Activated CD4-positive, CD25-positive, alpha-beta regulatory T cell treated with anti-CD3 and anti-CD28 coated beads, Interleukin-2, amount 50 U/mL, for 72 hours (primary cell): ENCODE results near the gene GABBR1.
A peak's percentile ranks its signal among the peaks of the same experiment; 100 is the strongest.

Source experiments
- DNase-seq: peaks from one replicate; pipeline ENCODE4 v3.0.0; 2021

Gene GABBR1

DNA sequence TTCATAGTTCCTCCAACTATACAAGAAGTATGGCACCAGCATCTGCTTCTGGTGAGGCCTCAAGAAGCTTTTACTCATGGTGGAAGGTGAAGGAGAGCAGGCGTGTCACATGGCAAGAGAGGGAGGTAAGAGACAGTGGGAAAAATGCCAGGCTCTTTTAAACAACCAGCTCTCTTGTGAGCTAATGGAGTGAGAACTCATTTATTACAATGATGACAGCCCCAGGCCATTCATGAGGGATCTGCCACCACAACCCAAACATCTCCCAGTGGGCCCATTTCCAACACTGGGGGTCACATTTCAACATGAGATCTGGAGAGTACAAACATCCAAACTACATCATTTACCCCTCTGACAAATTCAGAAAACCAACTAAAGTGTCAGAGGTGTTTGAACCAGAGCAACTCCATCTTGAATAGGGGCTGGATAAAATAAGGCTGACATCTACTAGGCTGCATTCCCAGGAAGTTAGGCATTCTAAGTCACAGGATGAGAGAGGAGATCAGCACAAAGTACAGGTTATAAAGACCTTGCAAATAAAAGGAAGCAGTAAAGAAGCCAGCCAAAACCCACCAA lies 71.3 kb downstream of the GABBR1 start:
- no peak for DNase-seq

- no peak for DNase-seq
These were observed 71.9 kb downstream of the GABBR1 start for GRCh38 chr6:29561091-29561490.

DNA sequence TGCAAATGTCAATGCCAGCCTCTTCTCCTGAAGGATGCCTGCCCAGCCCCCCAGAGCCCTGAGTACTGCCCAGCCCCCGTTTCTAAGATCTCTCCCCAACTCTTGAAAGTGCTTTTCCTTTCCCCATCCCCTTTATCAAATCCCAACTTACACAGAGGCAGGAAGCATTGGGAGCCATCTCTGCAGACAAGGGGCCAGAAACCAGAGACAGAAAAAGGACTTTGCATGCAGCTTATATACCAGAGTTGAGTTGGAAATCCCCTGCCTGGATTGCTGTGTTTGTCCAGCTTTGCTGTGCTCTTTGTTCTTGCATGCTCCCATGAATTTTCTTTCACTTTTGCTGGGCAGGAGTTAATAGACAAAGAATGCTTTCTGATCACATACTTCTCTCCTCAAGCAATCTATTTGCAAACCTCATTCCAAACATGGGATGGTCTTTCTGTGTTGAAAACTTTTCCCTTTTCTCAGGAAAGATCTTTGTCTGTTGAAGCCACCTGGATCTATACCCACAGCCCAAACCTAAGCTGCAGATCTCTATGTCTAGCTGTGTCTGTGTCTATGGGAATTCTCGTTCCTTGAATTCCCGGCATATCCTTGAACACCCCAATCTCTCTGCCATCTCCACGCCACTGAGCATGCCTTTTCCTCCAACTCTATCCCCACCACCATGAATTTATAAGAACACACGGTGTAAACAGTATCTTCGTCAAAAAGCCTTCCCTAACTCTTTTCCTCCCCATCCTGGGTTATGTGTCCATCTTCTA lies 73.3 kb downstream of the GABBR1 start, which contains the start of gene UBD:
Gene UBD, minus strand, starts transcription at position 209 of the 764 bp plus-strand sequence. Its CDS starts 31 bp downstream, at position 178.
- no peak for DNase-seq

GRCh38 chr6:29558439-29559079 lies 74.4 kb downstream of the GABBR1 start:
- DNase-seq, result no peak

GRCh38 chr6:29557320-29557719 lies 75.7 kb downstream of the GABBR1 start:
- DNase-seq, result no peak

DNA sequence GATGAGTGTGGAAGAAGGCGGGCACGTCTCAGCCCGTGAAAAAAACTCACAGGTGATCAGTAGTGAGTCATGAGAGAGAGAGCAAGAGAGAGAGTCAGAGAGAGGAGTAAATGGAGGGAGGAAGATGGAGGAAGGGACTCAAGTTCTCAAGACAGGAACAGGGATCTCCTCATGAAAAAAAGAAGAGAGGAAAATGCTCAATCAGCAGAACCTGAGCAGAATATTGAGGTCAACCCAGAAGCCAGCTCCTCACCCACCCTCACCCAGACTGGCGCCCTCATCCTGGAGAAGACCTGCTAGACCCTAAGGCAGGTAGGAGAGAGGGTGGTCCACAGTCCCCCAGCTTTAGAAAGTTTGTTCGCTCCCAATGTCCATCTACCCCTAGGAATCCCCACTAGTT lies 78.2 kb downstream of the GABBR1 start:
- no peak for DNase-seq

DNA sequence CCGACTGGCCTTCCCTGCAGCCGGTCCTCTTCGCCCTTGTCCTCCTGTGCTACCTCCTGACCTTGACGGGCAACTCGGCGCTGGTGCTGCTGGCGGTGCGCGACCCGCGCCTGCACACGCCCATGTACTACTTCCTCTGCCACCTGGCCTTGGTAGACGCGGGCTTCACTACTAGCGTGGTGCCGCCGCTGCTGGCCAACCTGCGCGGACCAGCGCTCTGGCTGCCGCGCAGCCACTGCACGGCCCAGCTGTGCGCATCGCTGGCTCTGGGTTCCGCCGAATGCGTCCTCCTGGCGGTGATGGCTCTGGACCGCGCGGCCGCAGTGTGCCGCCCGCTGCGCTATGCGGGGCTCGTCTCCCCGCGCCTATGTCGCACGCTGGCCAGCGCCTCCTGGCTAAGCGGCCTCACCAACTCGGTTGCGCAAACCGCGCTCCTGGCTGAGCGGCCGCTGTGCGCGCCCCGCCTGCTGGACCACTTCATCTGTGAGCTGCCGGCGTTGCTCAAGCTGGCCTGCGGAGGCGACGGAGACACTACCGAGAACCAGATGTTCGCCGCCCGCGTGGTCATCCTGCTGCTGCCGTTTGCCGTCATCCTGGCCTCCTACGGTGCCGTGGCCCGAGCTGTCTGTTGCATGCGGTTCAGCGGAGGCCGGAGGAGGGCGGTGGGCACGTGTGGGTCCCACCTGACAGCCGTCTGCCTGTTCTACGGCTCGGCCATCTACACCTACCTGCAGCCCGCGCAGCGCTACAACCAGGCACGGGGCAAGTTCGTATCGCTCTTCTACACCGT lies 79.5 kb downstream of the GABBR1 start:
- peak; percentile 43 for DNase-seq

DNA sequence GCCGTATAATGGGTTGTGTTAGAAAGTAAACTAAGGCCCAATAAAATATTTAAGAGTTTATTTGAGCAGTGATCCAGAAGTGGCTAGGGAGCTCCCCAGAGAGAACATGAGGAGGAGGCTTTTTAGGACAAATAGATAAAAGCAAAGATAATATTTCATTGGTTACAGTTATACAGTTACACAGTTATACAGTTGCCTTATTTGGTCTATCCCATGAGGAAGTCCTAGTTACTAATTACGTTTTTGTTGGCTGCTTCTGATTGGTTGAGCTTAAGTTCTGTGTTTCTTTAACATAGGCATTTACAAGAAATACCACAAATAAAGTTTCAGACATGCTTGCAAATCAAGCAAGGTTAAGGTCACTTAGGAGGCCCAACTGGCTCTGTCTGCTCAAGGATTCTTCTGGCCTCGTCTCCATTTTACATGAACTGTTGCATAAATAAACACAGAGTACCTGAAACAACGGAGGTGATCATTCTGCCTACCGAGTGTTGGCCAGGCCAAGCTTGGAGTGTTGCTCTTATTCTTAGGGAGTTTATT lies 80.4 kb downstream of the GABBR1 start:
- no peak for DNase-seq

DNA sequence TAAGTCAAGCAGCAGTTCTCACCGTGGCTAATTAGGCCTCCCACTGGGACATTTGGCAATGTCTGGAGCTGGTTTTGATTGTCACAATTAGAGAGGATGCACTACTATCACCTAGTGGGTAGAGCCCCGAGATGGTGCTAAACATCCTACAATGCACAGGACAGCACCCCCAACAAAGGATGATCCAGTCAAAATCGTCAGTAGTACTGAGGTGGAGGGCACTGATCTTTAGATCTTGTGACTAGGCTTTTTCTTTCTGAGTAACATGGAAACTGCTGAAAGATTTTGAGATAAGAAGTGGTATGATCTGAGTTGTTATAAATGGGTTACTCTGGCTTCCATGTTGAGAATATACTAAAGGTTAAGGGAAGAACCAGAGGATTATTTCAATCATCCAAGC lies 85.4 kb downstream of the GABBR1 start:
- DNase-seq, result no peak

DNA sequence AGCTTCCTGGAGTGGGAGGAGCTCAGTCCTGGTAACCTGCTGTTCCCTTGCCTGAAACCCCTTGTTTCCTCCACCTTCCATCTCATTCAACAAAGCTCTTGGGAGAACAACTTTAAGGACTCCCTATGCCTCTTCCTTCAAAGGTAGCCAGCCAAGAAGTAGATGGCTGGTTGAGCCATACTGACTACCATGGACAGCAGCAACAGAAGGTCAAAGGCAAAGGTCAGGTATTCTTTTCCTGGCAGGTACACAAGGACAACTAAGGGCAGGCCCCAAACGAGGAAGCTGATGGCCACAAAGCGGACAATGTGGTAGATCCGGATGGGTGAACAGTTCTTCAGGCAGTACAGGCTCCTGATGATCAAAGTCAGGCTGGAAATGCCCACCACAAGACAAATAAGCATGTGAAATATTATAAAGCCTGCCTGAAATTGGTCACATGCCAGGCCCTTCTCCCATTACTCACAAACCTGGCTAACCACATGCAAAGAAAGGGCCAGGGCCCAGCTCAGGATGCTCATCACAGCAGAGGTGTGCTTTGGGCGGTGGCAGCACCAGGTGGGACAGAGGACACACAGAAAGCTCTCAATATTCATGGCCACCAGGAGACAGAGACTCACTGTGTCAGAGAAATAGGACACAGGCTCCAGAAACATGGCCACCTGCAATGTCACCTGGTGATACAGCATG lies 95.1 kb downstream of the GABBR1 start:
- DNase-seq, result no peak

DNA sequence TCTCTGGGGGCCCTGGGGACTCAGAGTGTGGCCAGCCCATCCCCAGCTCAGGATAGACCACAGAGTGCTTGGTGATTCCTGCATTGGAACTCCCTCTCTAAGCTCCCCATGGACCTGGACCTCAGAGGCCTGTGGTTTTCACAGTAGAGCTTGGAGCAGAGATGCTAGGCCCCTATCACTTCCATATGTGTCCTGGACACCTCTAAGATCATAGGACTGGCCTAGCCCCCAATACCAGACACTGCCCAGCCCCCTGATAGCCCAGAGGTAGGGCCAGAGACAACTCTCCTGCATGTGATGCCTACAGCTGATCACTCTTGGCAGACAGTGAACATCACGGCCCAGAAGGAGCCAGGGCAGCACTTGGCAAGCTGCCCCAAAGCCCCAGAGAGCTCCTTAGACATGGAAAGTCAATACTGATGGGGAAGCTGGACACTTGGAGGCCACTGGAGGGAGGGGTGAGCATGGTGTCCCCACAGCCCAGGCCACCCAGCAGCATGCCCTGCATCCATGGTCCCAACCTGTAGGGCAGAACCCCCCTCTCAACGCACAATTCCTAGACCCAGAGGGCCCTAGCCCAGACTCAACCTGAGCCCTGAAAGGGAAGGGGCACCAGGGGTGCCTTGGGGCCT lies 100.5 kb downstream of the GABBR1 start:
- no peak for DNase-seq

GRCh38 chr6:29531668-29532067 lies 101.3 kb downstream of the GABBR1 start:
- DNase-seq, result no peak

- DNase-seq, result no peak
These were observed 102.2 kb downstream of the GABBR1 start for GRCh38 chr6:29530671-29531310.

- DNase-seq, result no peak
These were observed 103.0 kb downstream of the GABBR1 start for GRCh38 chr6:29529956-29530355.

GRCh38 chr6:29528988-29529560 lies 103.9 kb downstream of the GABBR1 start:
- no peak for DNase-seq

- no peak for DNase-seq
These were observed 104.6 kb downstream of the GABBR1 start for GRCh38 chr6:29528300-29528931.

GRCh38 chr6:29527564-29527963 lies 105.4 kb downstream of the GABBR1 start:
- no peak for DNase-seq

GRCh38 chr6:29527126-29527525 lies 105.9 kb downstream of the GABBR1 start:
- no peak for DNase-seq

DNA sequence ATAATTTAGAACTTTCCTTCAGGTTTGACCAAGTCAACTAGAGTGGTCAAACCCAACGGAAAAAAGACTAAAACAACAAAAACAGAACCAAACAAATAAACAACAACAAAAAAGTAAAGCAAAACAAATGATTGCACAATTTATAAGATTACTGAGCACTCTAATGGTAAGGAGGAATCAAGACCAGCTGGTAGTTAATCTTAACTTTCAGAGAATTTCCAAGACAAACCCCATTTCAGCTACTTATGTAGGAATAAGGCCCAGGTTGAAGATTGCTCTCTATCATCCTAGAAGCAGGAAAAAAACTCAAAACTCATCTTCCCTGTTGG lies 107.7 kb downstream of the GABBR1 start:
- DNase-seq, result no peak

DNA sequence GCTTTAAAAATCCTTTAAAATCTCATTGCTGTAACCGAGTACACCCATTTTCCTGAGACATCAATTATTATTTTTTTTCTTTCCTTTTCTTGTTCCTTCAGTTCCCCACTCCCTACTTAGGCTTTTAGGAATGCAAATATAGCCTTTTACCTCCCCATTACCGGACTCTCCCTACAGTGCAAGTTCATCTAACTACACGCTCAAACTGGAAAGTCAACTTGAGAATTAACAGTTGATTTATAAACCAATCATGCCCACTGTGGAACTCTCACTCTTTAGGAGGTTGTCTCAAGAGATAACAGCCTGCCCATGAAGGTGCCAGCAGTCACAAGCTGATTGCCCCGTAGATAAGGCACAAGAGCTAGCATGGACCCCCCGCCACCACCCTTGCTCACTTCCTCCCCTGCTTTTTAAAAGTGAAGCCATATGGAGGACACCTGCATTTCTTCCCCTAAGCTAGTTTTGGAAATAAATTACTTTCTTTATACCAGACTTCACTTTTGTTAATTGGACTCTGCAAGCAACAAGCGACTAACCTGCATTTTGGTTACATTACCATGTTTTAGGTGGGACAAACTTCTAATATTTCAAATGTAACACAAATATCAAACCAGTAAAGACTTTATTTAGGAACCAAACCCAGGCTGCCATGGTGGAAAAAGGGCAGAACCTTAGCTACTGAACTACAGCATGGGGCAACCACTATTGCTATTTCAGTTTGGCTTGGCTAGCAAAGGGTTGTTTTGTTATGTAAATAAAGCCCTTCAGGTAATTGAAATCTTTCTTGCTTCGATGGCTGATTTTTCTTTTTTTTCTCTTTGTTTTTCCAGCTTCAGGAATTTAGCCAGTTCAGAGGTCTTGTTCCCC lies 108.3 kb downstream of the GABBR1 start:
- DNase-seq, result no peak
